NOMO-1 treated with dmso at 0.1 percent for 144 hours (cell line): Measurements from ENCODE around the gene ZC3H10.

Experiments used
- DNase-seq: peaks from one replicate; lab custom pipeline; 2025; ENCODE audit not compliant: unreplicated experiment; lab: John Stamatoyannopoulos, UW

The ZC3H10 gene

GRCh38 chr12:56169229-56169759 is 51.2 kb downstream of the ZC3H10 start:
- no peak for DNase-seq

GRCh38 chr12:56172839-56173238 is 54.8 kb downstream of the ZC3H10 start:
- DNase-seq, result no peak
